GM12878 (cell line): ENCODE results near the gene IL31. TPM values are rescaled to one million over a fixed set of nuclear protein-coding genes. Genes with fewer than 3 reads are reported as not detected.
"Not testable (repeated sequence)": the region's sequence is repeated elsewhere in the genome, so short reads cannot be mapped to it uniquely, and the experiment has no call there.

Experiments used
- ATAC-seq: fragments of 200-7000 bp; cut with Tn5 transposase; 3 replicates; pipeline ENCODE4 v1.9.1; 2020; ENCODE audit warnings: mild to moderate bottlenecking, moderate library complexity
- BruUV-seq: library from RNA; stranded (reverse); fragments of 400-500 nt; replicated peaks from 2 replicates; lab custom pipeline; 2021; lab: Mats Ljungman, UMichigan
- CTCF ChIA-PET: fragments of 300-600 bp; sonication (Branson Sonifier 250); formaldehyde crosslinking; extraction: SDS; loops from one replicate; lab custom pipeline; 2021; ENCODE audit warnings: inconsistent platforms; lab: Yijun Ruan, JAX
- POLR2A ChIA-PET: fragments of 350-600 bp; formaldehyde crosslinking; extraction: SDS; loops from one replicate; lab custom pipeline; 2021; ENCODE audit warnings: inconsistent platforms; lab: Charles Lee
- RAD21 ChIA-PET: fragments of 300-600 bp; sonication (Branson Sonifier 250); formaldehyde crosslinking; loops from one replicate; lab custom pipeline; 2023; ENCODE audit warnings: antibody characterized with exemption; ENCODE audit not compliant: unreplicated experiment; lab: Charles Lee
- SMC1A ChIA-PET: fragments of 300-600 bp; sonication (Branson Sonifier 250); formaldehyde crosslinking; loops from one replicate; lab custom pipeline; 2023; ENCODE audit not compliant: unreplicated experiment, uncharacterized antibody; lab: Charles Lee
- DNase-seq: peaks from one replicate; pipeline ENCODE4 v3.0.0-alpha.2; 2011; ENCODE audit warnings: low read depth, low spot score
- FAIRE-seq: peaks from 3 replicates; lab custom pipeline; 2011; peaks lifted over from hg19 to GRCh38; lab: Jason Lieb, UNC
- H2AFZ ChIP-seq: 2 replicates; pipeline ENCODE4 v1.6.0; 2011; ENCODE audit warnings: low read depth, low read length, control low read depth; ENCODE audit not compliant: control insufficient read depth
- H3K27ac ChIP-seq: 2 replicates; pipeline ENCODE4 v1.5.1; 2011; ENCODE audit warnings: control low read depth; ENCODE audit not compliant: control insufficient read depth, insufficient read depth
- H3K27me3 ChIP-seq, 2 experiments: replicated peaks in 1 of 2; 2 replicates each; pipeline versions ENCODE4 v1.6.0 to v1.6.1; 2011; ENCODE audit warnings: low read length in 1 of 2; ENCODE audit not compliant: control insufficient read depth in 2 of 2, insufficient read depth in 2 of 2
- H3K36me3 ChIP-seq, 2 experiments: 2 replicates each; pipeline ENCODE4 v1.5.1; 2011; ENCODE audit warnings: low read length in 1 of 2; ENCODE audit not compliant: control insufficient read depth in 2 of 2, insufficient read depth in 2 of 2
- H3K4me1 ChIP-seq: 2 replicates; pipeline ENCODE4 v1.6.1; 2011; ENCODE audit warnings: mild to moderate bottlenecking, low read length, moderate library complexity, mixed read lengths; ENCODE audit not compliant: control insufficient read depth, insufficient read depth
- H3K4me2 ChIP-seq: 2 replicates; pipeline ENCODE4 v1.6.0; 2011; ENCODE audit warnings: control low read depth; ENCODE audit not compliant: control insufficient read depth, insufficient read depth
- H3K4me3 ChIP-seq: fragments of 200-600 bp; sonication (generic); 2 replicates; pipeline ENCODE4 v1.5.1; 2016
- H3K79me2 ChIP-seq: 2 replicates; pipeline ENCODE4 v1.6.0; 2011; ENCODE audit warnings: low read length; ENCODE audit not compliant: control insufficient read depth, insufficient read depth
- H3K9ac ChIP-seq: 2 replicates; pipeline ENCODE4 v1.8.0; 2011; ENCODE audit warnings: low read length, control low read depth, mixed read lengths; ENCODE audit not compliant: control insufficient read depth, insufficient read depth
- H3K9me3 ChIP-seq: replicated peaks from 3 replicates; pipeline ENCODE4 v1.5.1; 2011; ENCODE audit warnings: mild to moderate bottlenecking, low read length; ENCODE audit not compliant: control insufficient read depth, insufficient read depth
- H4K20me1 ChIP-seq: 2 replicates; pipeline ENCODE4 v1.6.0; 2011; ENCODE audit not compliant: control insufficient read depth, insufficient read depth
- BACH1 ChIP-seq: fragments of 450-650 bp; IDR thresholded peaks from 2 replicates; pipeline ENCODE4 v1.6.1; 2017; ENCODE audit warnings: mild to moderate bottlenecking, borderline replicate concordance
- BHLHE40 ChIP-seq, 2 experiments: fragments of 450-650 bp in 1 of 2; IDR thresholded peaks; 2 replicates each; pipeline ENCODE4 v1.6.1; 2011 to 2017; ENCODE audit warnings: low read depth in 2 of 2, borderline replicate concordance in 1 of 2, improper control_type of control experiment in 1 of 2, low read length in 1 of 2, mild to moderate bottlenecking in 1 of 2
- CEBPB ChIP-seq, 2 experiments: fragments of 150-350 bp in 1 of 2; IDR thresholded peaks; 2 replicates each; pipeline ENCODE4 v1.6.1; 2012 to 2014; ENCODE audit warnings: low read depth in 2 of 2, low read length in 2 of 2, borderline replicate concordance in 1 of 2, inconsistent platforms in 1 of 2
- DPF2 ChIP-seq: fragments of 450-650 bp; IDR thresholded peaks from 2 replicates; pipeline ENCODE4 v1.6.1; 2017; ENCODE audit warnings: mild to moderate bottlenecking
- EGR1 ChIP-seq, 2 experiments: IDR thresholded peaks; 1 replicate in 1 of 2; 2 replicates in 1 of 2; pipeline ENCODE4 v1.6.1; 2011 to 2012; ENCODE audit warnings: low read depth in 2 of 2, low read length in 2 of 2, borderline replicate concordance in 1 of 2, mild to moderate bottlenecking in 1 of 2, moderate library complexity in 1 of 2
- ELK1 ChIP-seq: IDR thresholded peaks from 2 replicates; pipeline ENCODE4 v1.6.1; 2012; ENCODE audit warnings: low read depth, low read length, improper control_type of control experiment
- EZH2 ChIP-seq: IDR thresholded peaks from 2 replicates; pipeline ENCODE4 v1.6.1; 2012; ENCODE audit warnings: low read depth, mild to moderate bottlenecking, control low read depth, inconsistent platforms, low read length, borderline replicate concordance; ENCODE audit not compliant: control insufficient read depth
- PAX5 ChIP-seq: IDR thresholded peaks from 2 replicates; pipeline ENCODE4 v1.6.1; 2011; ENCODE audit warnings: low read depth, low read length, borderline replicate concordance
- WGBS: methylation state at CpG from one replicate; pipeline ENCODE4 v1.1.6; 2016; ENCODE audit warnings: low lambda C conversion rate; ENCODE audit not compliant: insufficient replicate concordance, insufficient coverage; ENCODE audit errors: missing lambda C conversion rate; 5-methylcytosine and 5-hydroxymethylcytosine counted together
- in situ Hi-C: fragments of 300-500 bp; cut with MboI; formaldehyde crosslinking; loops from 9 replicates; pipeline ENCODE4 v1.14.3; 2018; ENCODE audit warnings: mixed read lengths
- intact Hi-C: fragments of 100-400 bp; cut with micrococcal nuclease; formaldehyde crosslinking; loops from one replicate; pipeline ENCODE4 v1.14.2; 2022; ENCODE audit not compliant: unreplicated experiment
- polyA plus RNA-seq, 11 experiments: library from polyadenylated mRNA; depleted of rRNA in 4 of 11; unstranded in 6 of 11; stranded (reverse) in 5 of 11; fragments of >200 nt; fragmentation: Nextera tagmentation in 4 of 11; fragmentation: Illumina TruSeq in 1 of 11; extraction: Ambion mirVana in 4 of 11; extraction: Trizol in 1 of 11; gene quantifications; 1 replicate in 1 of 11; 2 replicates in 10 of 11; pipeline versions ENCODE4 v1.2.1 to v1.2.3, GENCODE V29; 2011 to 2016; ENCODE audit warnings: inconsistent platforms in 2 of 11, missing spikeins in 2 of 11, low read depth in 1 of 11
- total RNA-seq, 4 experiments: library from RNA; depleted of rRNA in 3 of 4; stranded (reverse); fragments of >200 nt in 3 of 4; fragmentation: Illumina TruSeq in 1 of 4; extraction: Trizol in 1 of 4; gene quantifications; 2 replicates each; pipeline versions ENCODE4 v1.2.1 to v1.2.3, GENCODE V29; 2013 to 2021

The IL31 gene
- total and polyA plus RNA-seq, 10 of the 15 experiments (the other 5 are each of a cell fraction or from before 2014, with no cell fraction given): not detected

- CTCF ChIA-PET: no interaction called here
- 7% methylated on average over 50 of the region's 104 CpGs for WGBS
These were observed 29.5 kb upstream of the IL31 start, which contains the start of gene B3GNT4 for GRCh38 chr12:122203301-122204166. Gene B3GNT4 (plus strand): TSS chr12:122203709. CDS start chr12:122204619, 910 bp downstream.

GRCh38 chr12:122202811-122203210 is 28.8 kb upstream of the IL31 start:
- H3K9me3 ChIP-seq, H3K27ac ChIP-seq, H3K27me3 ChIP-seq, H2AFZ ChIP-seq, intact Hi-C loops, FAIRE-seq, H3K79me2 ChIP-seq, H3K4me3 ChIP-seq, RAD21 ChIA-PET, H3K36me3 ChIP-seq, H3K9ac ChIP-seq, POLR2A ChIA-PET, SMC1A ChIA-PET, BruUV-seq, DNase-seq, H3K4me1 ChIP-seq, H4K20me1 ChIP-seq, in situ Hi-C loops, ATAC-seq, CTCF ChIA-PET: not testable (repeated sequence)
- 77% methylated on average over 19 of the region's 19 CpGs for WGBS
- peak overlapping the region; percentile 79 for H3K4me2 ChIP-seq

More at GRCh38 chr12:122203301-122204166, 29.5 kb upstream of the IL31 start, which contains the start of gene B3GNT4:
- no TSS peak for BruUV-seq
- Histone ChIP-seq H3K79me2 (no peaks in the 10 kb centered on the region), H3K9me3 (no peaks in the 10 kb centered on the region; the same call in 2 of the 3 replicates), H4K20me1 (no peaks in the 10 kb centered on the region; the same call in 1 of the 2 replicates), H3K4me3 (peak within 1 kb of the TSS; percentile 41; the same call in 1 of the 2 replicates)
- POLR2A ChIA-PET: no interaction called here
- ATAC-seq: peak; percentile 59
- no peak for TF ChIP-seq CEBPB (IDR thresholded peaks at IDR 0.05; ENCODE audit: borderline replicate concordance in 1 of 2, low read depth in 2 of 2, low read length in 2 of 2)
- TF ChIP-seq ELK1: no peak
- peak in 1 of 2 experiments; percentile 73; a peak in 2 of 3 replicates for TF ChIP-seq EGR1 (IDR thresholded peaks at IDR 0.05; ENCODE audit: borderline replicate concordance in 1 of 2, low read depth in 2 of 2, low read length in 2 of 2)
- TF ChIP-seq PAX5: peak; percentile 59; the same call in 1 of the 2 replicates
- TF ChIP-seq DPF2: no peak
- TF ChIP-seq BACH1: peak; percentile 9; the same call in 1 of the 2 replicates
- TF ChIP-seq BHLHE40 (IDR thresholded peaks at IDR 0.05; ENCODE audit: borderline replicate concordance in 1 of 2, low read depth in 2 of 2, low read length in 1 of 2): peak in 1 of 2 experiments; percentile 54; a peak in 2 of 4 replicates
- peak; percentile 49; the same call in 1 of the 2 replicates for TF ChIP-seq EZH2
- TF ChIP-seq, all 136 proteins: peak for 5
- H3K27me3 ChIP-seq: peaks cover 0 to 5% of the 10 kb centered on the region in 2 experiments; a peak in 3 of 4 replicates
- intact Hi-C loops: no loop called here
- ChIA-PET RAD21 (interaction anchor here (0.6 kb wide), 1 partner anchor 14 kb away, joined by 3 read pairs; no protein-coding TSS in a partner anchor), SMC1A (interaction anchor here (0.6 kb wide), 1 partner anchor 21 kb away, joined by 3 read pairs; no protein-coding TSS in a partner anchor)
- no peaks in the 10 kb centered on the region for H3K4me1 ChIP-seq
- DNase-seq (no peak), FAIRE-seq (no peak)
- in situ Hi-C loops: no loop called here
- peak within 1 kb of the TSS; percentile 79 for H3K4me2 ChIP-seq
- H3K36me3 ChIP-seq: peaks cover 6 to 11% of the 10 kb centered on the region in 2 experiments; a peak in 3 of 4 replicates
- peak within 1 kb of the TSS; percentile 73 for H2AFZ ChIP-seq
- H3K9ac ChIP-seq: no peak within 1 kb of the TSS
- H3K27ac ChIP-seq: no peak within 1 kb of the TSS
